ENCODE data around the gene DPH5.
A peak's percentile ranks its signal among the peaks of the same experiment; 100 is the strongest.
"Not testable (repeated sequence)": the region's sequence is repeated elsewhere in the genome, so short reads cannot be mapped to it uniquely, and the experiment has no call there.

Gene DPH5

DNA sequence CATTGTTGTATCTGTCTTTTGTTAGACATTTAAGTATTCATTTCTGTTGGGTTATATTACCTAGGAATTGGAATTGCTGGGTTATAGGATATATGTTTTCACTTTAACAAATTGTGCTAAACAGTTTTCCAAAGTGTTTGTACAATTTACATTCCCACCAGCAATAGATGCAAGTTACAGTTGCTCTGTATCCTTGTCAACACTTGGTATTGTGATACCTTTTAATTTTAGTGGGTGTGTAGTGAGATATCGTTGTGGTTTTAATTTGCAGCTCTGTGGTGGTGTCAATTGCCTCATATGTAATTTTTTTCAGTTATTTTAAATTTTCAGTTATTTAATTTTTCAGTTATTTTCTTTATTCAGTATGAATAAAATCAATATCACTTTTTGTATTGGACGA, 7.4 kb upstream of the DPH5 start:
- no peak overlapping the region for H3K27ac ChIP-seq
- no peak for DNase-seq (ENCODE audit: low read depth, low spot score)

DNA sequence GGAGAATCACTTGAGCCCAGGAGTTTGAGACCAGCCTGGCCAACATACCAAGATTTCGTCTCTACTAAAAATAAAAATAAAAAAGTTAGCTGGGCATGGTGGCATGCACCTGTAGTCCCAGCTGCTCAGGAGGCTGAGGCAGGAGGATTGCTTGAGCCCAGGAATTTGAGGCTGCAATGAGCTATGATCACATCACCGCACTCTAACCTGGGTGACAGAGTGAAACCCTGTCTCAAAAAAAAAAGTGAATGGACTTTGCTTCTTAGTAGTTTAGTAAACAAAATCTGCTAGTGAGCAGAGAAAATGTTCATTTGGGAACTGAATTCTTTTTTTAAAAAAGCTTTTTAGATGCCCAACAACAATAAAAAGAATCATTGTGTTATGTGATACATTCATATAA, 6.5 kb upstream of the DPH5 start:
- H3K27ac ChIP-seq; DNase-seq (ENCODE audit: low read depth, low spot score): not testable (repeated sequence)

GRCh38 chr1:101030881-101031280, 5.3 kb upstream of the DPH5 start:
- no peak for DNase-seq (ENCODE audit: low read depth, low spot score)
- no peak overlapping the region for H3K27ac ChIP-seq

GRCh38 chr1:101029184-101029583, 3.6 kb upstream of the DPH5 start:
- no peak overlapping the region for H3K27ac ChIP-seq
- DNase-seq (ENCODE audit: low read depth, low spot score) = no peak

DNA sequence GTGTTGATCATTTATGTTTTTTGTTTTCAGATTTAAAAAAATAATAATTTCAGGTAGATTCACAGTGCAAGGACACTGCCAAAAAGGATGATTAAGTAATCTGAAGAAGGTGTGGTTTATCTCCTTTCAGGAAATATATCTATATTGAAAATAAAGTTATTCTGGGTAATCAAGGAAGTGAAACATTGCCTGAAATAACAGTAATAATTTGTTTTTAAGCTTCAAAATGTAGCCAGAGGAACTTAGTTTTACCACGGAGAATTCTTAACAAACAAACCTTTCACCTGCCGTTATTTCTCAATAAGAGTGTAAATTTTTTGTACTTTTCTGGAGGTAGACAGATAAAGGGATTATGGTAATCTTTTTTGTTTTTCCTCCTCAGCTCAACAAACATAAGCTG, 2.9 kb upstream of the DPH5 start:
- DNase-seq (ENCODE audit: low read depth, low spot score) = no peak

DNA sequence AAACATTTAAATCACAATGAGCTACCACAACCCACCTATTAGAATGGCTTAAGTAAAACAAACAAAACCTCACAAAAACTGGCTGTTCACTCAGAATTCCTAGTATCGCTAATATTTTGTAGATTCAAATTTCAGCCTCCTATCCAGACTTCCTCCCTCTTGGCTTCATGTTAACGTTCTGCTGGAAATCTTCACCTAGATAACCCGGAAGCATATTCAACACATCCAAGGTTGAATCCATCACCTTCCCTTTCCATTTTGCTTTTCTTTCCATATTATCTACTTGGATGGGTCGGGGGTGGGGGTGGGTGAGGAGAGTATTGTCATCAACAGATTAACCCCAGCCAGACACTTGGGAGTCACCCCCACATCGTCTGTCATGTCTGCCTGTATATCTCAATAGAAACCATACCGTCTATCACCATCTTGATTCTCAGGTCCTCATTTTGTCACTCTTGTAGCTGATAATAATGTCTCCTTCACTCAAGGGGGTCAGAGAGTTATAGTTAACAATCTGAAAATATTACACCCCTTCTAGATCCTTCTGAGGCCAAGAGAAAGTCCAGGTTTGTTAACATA, 1.7 kb upstream of the DPH5 start:
- H3K27ac ChIP-seq = no peak overlapping the region

More for the DNA sequence above, 2.9 kb upstream of the DPH5 start:
- H3K27ac ChIP-seq = no peak overlapping the region

DNA sequence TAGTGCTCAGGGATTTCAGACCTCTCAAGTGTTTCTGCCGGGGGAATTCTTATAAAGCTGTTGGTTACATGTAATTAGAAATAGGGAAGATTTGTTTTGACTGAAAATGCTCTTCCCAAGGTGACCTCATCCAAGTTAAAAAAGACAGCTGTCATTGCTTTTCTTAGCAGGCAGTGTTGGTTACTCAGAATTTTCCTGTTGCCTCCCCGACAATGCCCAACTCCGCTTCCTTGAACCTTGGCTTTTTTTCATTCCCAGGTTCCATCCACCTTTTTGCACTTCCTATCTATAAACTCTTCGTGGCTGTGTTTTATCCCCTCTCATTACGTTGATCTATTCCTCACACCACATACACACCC, 825 bp upstream of the DPH5 start:
- DNase-seq (ENCODE audit: low read depth, low spot score) = no peak
- H3K27ac ChIP-seq = peak overlapping the region; percentile 59

More for the DNA sequence above, 1.7 kb upstream of the DPH5 start:
- no peak for DNase-seq (ENCODE audit: low read depth, low spot score)

DNA sequence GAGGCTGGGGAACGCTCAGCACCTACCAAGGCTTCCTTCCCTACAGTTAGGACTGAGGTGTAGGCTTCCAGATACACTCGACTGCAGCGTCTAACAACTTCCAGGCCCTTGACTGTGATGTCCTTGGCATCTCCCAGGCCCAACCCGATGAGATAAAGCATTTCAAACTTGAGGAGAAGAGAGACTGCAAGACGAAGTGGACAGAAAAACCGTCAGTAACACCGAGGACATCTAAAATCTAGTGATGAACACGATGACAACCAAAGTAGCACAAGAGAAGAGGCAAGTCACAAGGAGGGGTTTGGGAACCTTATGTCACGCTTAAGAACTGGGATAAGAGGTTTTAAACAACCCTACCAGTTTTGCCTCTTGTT, 314 bp downstream of the DPH5 start:
- H3K27ac ChIP-seq = peak overlapping the region; percentile 59
- no peak for DNase-seq (ENCODE audit: low read depth, low spot score)

- peak; percentile 8 for DNase-seq (ENCODE audit: low read depth, low spot score)
- H3K27ac ChIP-seq = no peak overlapping the region
These were observed 3.3 kb downstream of the DPH5 start for GRCh38 chr1:101022294-101022693.

- DNase-seq (ENCODE audit: low read depth, low spot score) = no peak
- H3K27ac ChIP-seq = no peak overlapping the region
These were observed 8.1 kb downstream of the DPH5 start for GRCh38 chr1:101017448-101017847.

DNA sequence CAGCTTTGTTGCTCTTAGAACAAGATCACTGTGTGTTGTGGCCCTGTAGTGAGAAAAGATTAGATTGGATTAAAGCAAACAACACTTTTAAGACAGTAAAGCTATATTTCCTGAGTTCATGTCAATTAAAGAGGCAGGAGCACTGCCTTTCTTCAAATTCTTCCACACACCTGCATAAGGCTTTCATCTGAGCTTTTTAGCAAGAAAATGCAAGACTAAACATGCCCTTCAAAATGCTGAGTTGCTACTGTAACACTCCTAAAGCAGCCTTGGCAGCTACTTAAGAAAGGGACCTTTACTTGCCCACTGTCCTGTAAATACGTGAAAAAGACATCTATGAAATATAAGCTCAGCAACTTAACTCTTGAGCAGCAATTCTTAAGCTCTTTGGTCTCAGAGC, 11.8 kb downstream of the DPH5 start:
- DNase-seq (ENCODE audit: low read depth, low spot score) = no peak

DNA sequence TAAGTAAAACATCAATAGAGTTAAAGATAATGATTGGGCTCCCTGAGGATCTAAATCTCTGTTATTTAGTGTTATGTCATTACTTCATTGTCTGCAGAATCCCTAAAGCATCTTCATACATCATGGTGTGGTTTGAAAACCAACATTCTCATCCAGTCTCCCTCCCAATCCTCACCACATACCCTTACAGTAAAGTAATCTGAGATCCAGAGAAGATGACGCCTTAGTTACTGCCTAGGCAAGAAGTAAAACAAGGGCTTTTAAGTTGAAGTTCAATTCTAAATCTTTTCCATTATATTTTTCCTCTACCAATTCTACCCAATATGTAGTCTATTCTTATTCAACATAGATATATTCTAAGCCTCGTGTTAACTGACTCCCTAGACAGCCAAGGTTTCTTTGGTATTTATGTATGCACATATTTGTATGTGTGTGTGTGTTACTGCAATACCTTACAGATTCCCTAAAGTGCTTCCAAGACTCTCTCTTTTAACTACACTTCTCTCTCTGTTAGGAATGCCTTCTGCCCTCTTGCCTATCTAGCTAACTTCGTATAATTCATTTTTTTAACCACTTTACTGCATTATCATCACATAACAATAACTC, 17.3 kb downstream of the DPH5 start:
- DNase-seq (ENCODE audit: low read depth, low spot score) = no peak
- no peak overlapping the region for H3K27ac ChIP-seq

More for the DNA sequence above, 11.8 kb downstream of the DPH5 start:
- peak overlapping the region; percentile 39 for H3K27ac ChIP-seq

GRCh38 chr1:101006553-101006952, 19.0 kb downstream of the DPH5 start:
- H3K27ac ChIP-seq = no peak overlapping the region

GRCh38 chr1:101005871-101006270, 19.7 kb downstream of the DPH5 start:
- H3K27ac ChIP-seq = no peak overlapping the region
- DNase-seq (ENCODE audit: low read depth, low spot score) = no peak

More at GRCh38 chr1:101006553-101006952, 19.0 kb downstream of the DPH5 start:
- DNase-seq (ENCODE audit: low read depth, low spot score) = no peak

- no peak overlapping the region for H3K27ac ChIP-seq
- no peak for DNase-seq (ENCODE audit: low read depth, low spot score)
These were observed 20.4 kb downstream of the DPH5 start for GRCh38 chr1:101005183-101005582.

DNA sequence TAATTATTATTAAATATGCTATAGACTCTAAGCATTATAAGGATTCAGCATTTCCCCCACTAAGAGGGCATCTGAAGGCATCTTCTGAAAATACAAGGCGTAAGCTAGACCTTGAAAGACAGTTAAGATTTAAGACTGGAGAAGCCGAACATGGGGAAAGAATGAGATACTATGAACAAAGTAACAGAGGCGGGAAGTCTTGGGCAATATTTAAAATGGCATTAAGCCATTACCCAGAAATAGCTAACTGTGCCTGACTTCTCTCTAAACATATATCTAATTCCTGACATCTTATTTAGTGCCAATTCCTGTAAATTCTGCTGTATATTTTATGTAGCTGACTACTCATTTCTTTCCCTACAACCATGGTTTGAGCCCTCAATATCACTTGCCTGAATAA, 20.9 kb downstream of the DPH5 start:
- H3K27ac ChIP-seq = peak overlapping the region; percentile 46
- no peak for DNase-seq (ENCODE audit: low read depth, low spot score)

GRCh38 chr1:101004061-101004460, 21.5 kb downstream of the DPH5 start:
- peak; percentile 20 for DNase-seq (ENCODE audit: low read depth, low spot score)
- peak overlapping the region; percentile 46 for H3K27ac ChIP-seq

GRCh38 chr1:101003012-101003650, 22.5 kb downstream of the DPH5 start:
- peak overlapping the region; percentile 46 for H3K27ac ChIP-seq
- peak; percentile 14 for DNase-seq (ENCODE audit: low read depth, low spot score)

DNA sequence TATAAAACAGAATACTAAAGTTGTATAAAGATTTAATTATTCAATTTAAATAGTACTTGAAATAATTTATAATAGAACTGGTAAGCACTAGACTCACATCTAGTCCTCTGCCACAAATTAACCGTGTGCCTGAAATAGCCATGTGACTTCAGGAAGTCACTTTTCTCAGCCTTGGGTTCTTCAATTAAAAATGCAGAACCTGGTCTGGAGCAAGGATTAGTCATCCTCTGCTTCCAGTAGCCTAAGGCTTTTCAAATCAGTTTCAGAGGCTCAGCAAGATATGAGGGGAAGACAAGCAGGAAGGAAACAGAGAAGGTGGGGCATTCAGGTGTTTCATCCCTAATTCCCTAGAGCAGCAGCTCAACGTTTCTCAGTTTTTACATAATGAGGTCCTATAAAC, 23.0 kb downstream of the DPH5 start:
- H3K27ac ChIP-seq = peak overlapping the region; percentile 46
- DNase-seq (ENCODE audit: low read depth, low spot score) = peak; percentile 5

- H3K27ac ChIP-seq = no peak overlapping the region
- DNase-seq (ENCODE audit: low read depth, low spot score) = no peak
These were observed 25.3 kb downstream of the DPH5 start for GRCh38 chr1:101000131-101000873.

DNA sequence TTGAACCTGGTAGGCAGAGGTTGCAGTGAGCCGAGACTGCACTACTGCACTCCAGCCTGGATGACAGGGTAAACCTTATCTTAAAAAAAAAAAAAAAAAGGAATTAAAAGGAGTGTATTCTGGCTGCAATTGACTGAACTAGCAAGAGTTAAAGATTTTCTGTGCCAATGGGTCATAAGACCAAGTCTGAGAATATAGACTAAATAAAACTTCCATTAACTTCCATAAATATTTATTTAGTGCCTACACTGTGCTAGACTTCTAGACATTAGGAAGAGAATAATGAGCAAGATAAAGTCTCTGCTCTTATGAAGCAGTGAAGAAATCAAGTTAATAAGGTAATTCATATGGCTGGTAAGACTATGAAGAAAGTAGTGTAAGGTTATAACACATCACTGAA, 27.2 kb downstream of the DPH5 start:
- no peak for DNase-seq (ENCODE audit: low read depth, low spot score)
- H3K27ac ChIP-seq = no peak overlapping the region
